Activated CD4-positive, alpha-beta T cell treated with anti-CD3 and anti-CD28 coated beads, Interleukin-2, Interleukin-4, amounts not matched to agents 100 ng/mL and 50 ng/mL, durations not matched to agents 16 hours and 8 hours (primary cell): ENCODE data around the gene ZNF595.
"Not testable (repeated sequence)": the region's sequence is repeated elsewhere in the genome, so short reads cannot be mapped to it uniquely, and the experiment has no call there.

ENCODE experiments used
- DNase-seq: peaks from one replicate; pipeline ENCODE4 v3.0.0-alpha.2; 2020; ENCODE audit warnings: low spot score

The ZNF595 gene

DNA sequence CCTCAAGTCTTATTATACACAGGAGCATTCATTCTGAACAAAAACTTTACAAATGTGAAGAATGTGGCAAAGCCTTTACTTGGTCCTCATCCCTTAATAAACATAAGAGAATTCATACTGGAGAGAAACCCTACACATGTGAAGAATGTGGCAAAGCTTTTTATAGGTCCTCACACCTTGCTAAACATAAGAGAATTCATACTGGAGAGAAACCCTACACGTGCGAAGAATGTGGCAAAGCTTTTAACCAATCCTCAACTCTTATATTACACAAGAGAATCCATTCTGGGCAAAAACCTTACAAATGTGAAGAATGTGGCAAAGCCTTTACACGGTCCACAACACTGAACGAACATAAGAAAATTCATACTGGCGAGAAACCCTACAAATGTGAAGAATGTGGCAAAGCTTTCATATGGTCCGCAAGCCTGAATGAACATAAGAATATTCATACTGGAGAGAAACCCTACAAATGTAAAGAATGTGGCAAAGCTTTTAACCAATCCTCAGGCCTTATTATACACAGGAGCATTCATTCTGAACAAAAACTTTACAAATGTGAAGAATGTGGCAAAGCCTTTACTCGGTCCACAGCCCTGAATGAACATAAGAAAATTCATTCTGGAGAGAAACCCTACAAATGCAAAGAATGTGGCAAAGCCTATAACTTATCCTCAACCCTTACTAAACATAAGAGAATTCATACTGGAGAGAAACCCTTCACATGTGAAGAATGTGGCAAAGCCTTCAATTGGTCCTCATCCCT, 33.6 kb downstream of the ZNF595 start:
- DNase-seq: not testable (repeated sequence)

DNA sequence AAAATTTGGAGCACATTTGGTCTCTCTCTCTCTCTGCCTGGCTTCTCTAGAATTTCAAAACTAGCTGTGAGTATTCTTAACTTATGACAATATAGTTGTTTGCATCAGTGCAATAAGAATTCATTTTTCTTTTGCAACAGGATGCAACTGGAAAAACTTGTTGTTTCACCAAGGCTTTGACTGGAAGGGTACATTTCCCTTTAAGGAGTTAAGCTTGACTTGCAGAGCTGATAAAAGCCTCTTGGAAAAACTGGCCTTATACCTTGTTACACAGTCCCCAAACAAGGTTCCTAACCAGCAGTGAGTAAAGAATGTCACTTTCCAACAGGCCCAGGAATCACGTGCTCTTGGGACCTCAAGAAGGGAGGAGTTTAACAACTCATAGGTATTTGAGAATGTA, 45.3 kb downstream of the ZNF595 start:
- DNase-seq: no peak

DNA sequence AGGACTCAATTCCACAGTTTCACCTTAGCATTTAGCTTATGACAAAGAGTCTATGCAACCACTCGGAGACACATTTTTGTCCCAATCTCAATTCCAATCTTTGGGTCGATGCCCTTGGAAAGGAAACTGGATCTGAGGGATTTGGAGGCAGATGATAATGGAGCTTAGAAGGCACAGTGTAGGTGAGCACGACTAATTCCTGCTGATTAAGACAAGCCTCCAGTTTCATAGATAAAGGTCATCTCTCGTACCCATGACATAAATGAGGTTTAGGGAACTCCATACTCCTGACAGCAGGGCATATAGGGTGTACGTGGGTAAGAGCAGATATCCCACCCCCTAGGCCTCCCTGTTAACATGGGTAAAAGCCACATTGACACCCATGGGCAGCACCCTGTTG, 46.7 kb downstream of the ZNF595 start:
- DNase-seq: no peak

DNA sequence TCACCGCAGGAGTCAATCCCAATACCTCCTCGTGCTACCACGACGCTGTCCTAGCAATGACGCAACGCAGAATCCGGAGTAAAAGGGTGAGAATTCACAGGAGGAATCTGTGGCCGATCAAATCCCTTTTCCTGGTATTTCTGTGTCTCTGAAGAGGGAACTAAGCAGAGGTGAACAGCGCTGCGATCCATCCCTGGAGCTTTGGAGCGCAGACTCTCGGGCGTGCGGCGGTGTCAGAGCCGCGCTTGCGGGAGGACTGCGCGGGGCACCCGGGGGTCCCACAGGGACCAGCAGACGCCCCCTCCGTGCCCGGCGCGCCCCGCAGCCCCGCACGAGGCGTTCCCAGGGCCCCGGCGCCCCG, 53.9 kb downstream of the ZNF595 start:
- no peak for DNase-seq

DNA sequence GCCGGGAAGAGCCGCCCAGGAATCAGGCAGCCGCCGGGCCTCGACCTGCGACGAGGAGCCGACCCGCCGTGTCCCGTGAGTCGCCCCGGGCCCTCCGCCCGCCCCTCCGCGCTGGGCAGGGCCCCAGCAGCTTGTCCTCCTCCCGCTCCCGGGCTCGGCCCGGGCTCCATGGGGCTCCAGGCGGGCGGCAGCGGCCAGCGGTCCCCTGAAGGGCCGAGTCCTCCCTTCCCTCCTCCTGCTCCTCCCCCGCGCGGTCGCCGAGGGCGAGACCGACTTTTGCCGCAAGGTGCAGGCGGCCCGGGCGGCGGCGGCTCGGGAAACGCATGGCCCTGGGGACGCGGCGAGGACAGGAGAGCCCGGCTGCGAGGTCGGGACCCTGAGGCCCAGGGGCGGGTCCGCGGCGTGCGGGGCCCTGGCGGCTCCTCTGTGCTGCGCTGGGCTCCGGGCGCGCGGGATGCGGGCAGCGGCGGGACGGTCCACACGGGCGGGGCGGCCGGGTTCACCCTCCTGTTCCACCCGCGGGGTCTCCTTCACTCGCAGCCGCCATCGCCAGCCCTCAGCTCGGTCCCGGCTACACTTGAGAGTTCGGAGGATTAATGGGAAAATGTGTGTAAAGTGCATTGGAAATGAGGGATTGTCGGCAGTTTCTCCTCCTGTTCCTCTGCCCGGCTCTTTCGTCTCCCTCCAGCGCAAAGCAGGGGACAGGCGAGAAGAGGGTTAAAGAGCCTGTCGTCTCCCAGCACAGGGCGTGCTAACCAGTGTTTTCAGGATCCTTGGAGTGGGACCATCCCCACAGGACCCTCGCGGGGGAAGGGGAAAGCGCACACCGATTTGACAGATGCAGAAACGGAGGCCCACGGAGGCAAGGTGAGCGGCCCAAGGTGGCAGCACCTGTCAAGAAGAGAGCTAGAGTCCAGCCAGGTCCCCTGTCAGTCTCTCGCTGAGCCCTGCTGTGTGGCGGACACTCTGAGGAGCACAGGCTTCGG, 54.6 kb downstream of the ZNF595 start:
- DNase-seq: no peak

DNA sequence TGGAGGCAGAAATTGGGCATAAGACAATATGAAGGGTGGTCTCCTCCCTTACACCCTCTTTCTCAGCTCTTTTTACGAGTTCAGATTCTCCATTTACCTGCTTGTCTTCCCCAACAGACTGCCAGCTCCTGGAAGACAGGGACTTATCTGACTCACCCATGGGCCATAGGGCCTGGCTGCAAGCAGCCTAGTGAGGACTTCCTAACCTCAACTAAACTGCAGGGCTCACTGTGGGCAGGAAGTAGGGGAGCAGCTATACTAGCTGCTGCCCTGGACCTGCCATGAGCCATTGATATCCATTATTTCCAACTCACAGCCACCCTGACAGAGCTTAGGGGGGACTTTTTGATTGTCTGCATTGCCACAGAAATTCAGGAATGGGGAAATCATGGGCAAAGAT, 59.6 kb downstream of the ZNF595 start:
- DNase-seq: no peak

DNA sequence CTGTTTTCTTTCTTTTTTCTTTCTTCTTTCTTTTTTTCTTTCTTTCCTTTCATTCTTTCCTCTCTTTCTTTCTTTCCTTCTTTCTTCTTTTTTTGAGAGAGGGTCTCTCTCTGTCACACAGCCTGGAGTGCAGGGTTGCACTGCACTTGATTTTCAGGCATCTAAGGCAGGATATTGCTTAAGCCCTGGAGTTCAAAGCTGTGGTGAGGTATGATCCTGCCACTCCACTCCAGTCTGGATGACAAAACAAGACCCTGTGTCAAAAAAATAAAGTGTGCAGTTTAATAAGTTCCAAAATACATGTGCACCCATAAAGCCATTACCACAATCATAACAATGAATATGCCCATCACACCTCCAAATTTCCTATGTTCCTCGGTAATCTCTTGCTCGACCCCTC, 60.6 kb downstream of the ZNF595 start:
- DNase-seq: no peak

DNA sequence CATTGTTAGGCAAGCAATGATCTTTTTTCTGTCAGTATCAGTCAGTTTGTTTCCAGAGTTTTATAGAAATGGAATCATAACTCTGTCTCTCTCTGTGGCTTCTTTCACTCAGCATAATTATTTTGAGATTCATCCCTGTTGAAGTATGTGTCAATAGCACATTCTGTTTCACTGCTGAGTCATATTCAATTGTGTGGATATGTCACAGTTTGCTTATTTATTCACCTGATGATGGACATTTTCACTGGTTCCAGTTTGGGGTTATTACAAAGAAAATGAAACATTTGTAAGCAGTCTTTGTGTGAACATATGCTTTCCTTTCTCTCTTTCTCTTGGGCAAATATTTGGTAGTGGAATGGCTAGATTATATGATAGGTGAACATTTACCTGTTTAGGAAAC, 61.0 kb downstream of the ZNF595 start:
- no peak for DNase-seq

DNA sequence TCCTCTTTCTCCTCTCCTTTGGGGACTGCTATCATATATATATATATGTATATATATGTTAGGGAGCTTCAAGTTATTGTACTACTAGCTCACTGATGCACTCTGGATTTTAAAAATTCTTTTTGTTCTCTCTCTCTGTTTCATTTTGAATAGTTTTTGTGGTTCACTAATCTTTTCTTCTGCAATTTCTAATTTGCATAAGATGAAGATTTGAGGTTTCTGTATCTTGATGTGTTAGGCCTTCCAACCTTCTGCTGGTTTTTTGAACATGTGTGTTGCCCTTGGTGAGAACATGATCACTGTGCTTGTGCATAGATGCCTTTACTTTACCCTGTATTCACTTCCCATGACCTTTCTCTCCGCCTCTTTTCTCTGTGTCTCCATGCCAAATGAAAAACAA, 63.4 kb downstream of the ZNF595 start:
- DNase-seq: no peak

DNA sequence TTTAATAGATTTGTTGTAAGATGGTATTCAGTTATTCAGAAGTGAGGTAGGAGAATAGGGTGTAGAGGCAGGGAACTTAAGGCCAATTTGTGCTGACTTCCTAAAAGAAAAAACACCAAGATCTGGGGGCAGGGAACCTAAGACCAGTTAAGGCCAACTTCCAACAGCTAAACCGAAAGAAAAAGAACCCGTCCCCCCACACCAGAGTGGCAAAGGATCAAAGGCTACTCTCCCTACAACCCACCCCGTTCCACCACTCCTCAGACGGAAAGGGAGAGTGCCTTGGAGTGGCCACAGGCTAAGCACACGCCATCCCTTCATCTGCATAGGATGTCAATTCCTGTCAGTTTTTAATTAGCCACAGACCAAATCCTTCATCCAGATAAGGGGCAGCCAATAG, 67.5 kb downstream of the ZNF595 start:
- DNase-seq: no peak

DNA sequence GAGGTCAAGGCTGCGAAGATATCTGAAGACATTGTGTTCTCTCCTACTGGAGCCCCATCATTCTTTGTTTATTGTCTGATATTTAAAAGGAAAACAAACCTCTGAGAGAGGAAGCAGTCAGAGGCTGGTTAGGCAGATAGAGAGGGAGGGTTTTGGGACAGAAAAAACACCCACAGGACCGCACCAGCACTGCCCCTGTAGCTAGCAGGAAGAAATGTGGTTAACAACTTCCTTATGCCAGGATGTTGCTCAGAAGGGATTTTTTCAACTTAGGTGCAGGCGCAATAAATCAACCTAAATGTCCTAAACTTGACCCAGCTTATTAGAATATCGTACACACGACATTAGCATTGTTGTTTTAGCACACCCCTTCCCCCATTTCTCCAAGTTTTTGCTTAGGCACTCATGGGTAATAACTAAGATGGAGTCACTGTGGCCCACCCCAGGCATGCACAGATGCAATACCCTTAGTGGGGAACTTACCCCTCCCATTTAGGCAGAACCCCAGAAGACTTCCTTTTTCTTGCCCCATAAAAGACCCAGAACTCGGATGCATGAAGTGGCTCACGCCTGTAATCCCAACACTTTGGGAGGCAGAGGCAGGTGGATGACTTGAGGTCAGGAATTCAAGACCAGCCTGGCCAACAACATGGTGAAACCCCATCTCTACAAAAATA, 68.4 kb downstream of the ZNF595 start:
- DNase-seq: peak; percentile 36

DNA sequence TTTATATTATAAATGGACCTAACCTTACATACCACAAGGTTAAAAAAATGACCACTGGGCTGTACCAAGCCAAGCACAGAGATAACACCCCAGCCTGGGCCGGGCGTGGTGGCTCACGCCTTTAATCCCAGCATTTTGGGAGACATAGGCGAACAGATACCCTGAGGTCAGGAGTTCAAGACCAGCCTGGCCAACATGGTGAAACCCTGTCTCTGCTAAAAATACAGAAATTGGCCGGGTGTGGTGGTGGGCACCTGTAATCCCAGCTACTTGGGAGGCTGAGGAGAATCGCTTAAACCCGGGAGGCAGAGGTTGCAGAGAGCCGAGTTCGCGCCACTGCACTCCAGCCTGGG, 70.8 kb downstream of the ZNF595 start:
- DNase-seq: not testable (repeated sequence)

DNA sequence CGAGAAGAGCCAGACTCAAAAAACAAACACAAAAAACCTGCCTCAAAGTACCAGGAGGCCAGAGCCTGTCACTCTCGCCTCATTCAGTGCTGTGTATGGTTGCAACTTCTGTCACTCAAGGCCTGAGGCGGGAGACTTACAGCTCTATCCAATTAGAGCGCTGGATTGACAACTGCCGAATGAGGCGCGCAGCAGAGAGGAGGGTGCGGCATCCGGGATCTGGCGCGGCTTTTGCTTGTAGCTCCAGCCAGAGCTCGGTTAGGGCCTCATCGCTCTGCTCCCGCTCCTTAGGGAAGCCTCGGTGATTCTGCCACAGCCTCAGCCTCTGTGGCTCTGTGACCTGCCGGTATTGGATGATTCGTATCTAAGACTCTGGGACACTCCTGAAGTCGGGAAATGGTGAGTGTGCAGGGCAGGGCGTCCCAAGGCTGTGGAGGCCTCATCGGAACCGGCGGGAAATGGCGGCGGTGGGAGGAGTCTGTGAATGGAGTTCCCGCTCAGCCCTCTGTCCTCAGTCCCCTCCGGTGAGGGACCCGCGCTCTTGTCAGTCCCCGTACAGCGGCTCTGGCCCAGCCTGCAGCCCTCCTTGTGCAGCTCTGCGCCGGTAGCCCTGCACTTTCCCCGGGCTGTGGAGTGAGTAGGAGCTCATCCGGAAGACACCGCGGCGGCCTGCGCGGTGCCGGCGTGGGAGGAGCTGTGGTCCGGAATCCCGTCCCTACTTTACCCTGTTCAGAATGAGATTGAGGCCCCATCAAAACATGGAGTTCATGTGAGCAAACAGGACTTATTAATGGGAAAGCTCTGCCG, 71.4 kb downstream of the ZNF595 start, which contains the start of gene ZNF718:
Gene ZNF718, plus strand, starts transcription at position 227 of the 807 bp plus-strand sequence. Its CDS starts 170 bp downstream, at position 397.
- DNase-seq: peak; percentile 95

DNA sequence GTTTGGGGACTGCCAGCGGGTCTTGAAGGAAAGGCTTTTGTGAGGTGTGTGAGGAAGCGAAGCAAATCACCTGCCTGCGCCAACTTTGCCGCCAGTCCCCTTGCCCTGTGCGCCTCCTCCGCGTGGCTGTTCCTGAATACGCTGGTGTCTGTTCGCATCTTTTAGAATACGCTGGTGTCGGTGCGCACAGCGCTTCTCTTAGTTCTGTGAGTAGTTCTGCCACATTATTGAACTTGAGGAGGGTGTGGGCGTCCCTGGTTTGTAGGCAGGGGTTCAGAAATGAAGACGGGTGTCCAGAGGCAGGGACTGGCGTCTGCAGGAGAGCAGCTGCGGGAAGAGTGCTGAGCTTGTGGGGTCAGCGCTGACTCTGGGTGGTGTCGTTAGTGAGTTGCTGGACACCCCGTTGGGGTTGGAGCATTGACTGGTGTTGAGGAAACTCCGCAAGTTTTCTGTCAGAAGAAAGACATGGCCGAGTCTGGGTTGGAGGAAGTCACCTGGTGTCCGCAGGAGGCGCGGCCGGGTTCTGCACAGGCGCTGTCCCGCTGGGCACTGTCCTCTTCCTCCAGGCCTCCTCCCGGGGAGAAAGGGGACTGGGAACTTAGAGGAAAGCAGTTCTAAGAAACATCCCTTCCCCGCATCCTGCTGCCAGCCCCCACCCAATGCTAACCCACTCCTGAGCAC, 72.1 kb downstream of the ZNF595 start:
- peak; percentile 40 for DNase-seq

DNA sequence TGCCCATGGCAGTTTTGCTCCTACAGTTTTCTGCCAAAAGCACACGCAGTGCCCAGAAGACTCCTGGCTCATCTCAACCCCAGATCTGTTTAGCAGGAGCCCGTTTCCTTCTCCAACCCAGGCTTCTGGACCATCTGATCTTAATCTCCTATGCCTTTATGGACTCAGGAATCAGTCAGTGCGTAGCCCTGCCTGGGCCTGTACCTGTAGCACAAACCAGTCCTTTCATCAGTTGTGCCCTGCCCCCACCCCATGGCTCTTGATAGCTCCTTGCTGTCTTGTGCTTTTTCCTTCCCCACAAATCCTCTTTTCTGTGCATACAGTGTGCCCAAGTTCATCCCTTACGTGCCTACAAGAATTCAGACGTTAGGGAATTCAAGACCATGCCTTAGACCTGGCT, 72.7 kb downstream of the ZNF595 start:
- DNase-seq: no peak

DNA sequence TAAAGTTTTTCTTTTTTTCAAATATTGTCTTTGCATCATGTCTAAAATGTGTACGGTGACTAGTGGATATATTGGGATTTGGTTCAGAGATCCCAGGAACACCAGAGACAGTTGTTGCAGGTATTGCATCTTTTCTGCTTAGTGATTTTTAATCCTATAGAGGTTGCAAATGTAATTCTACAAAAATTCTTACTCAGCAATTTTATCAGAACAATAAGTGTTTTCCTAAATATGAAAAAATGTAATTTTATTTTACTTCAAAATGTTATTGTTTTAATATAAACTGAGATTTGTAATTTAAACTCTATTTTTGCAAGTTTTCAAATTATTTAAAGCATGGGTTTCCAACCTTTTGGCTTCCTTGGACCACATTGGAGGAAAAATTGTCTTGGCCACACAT, 79.4 kb downstream of the ZNF595 start:
- no peak for DNase-seq
